Sigmoid colon (tissue), 4 donors: Measurements from ENCODE around the gene FTL.

Source experiments
- CTCF ChIP-seq, 4 experiments: fragments of 450-650 bp in 3 of 4; fragments of 200-600 bp in 1 of 4; IDR thresholded peaks; one replicate each; pipeline ENCODE4 v1.5.1; 2016 to 2019; ENCODE audit warnings: antibody characterized with exemption in 4 of 4, mild to moderate bottlenecking in 3 of 4, moderate library complexity in 2 of 4
- EP300 ChIP-seq, 4 donors: sonication (generic); formaldehyde crosslinking; IDR thresholded peaks; one replicate each; pipeline ENCODE4 v1.6.1; 2017; ENCODE audit warnings: antibody characterized with exemption in 4 of 4
- POLR2A ChIP-seq, 2 donors: fragments of 450-650 bp; IDR thresholded peaks; one replicate each; pipeline ENCODE4 v1.6.1; 2016; ENCODE audit warnings: antibody characterized with exemption in 2 of 2, mild to moderate bottlenecking in 2 of 2, moderate library complexity in 2 of 2
- POLR2AphosphoS5 ChIP-seq, 4 donors: sonication (generic); formaldehyde crosslinking; IDR thresholded peaks; one replicate each; pipeline ENCODE4 v1.6.1; 2017; ENCODE audit warnings: antibody characterized with exemption in 4 of 4

GRCh38 chr19:48950159-48950558, 14.9 kb upstream of the FTL start:
- TF ChIP-seq CTCF (IDR thresholded peaks at IDR 0.05) (no peak), POLR2AphosphoS5 (IDR thresholded peaks at IDR 0.05) (no peak), POLR2A (IDR thresholded peaks at IDR 0.05) (no peak), EP300 (IDR thresholded peaks at IDR 0.05) (no peak)
